Mucosa of descending colon (tissue), 3 donors: ENCODE data around the gene VPS29. TPM values are rescaled to one million over a fixed set of nuclear protein-coding genes. Genes with fewer than 3 reads are reported as not detected.
"Not testable (repeated sequence)": the region's sequence is repeated elsewhere in the genome, so short reads cannot be mapped to it uniquely, and the experiment has no call there.

Experiments
- ATAC-seq: fragments of 200-7000 bp; cut with Tn5 transposase; one replicate; pipeline ENCODE4 v1.9.1; 2020; ENCODE audit warnings: mild to moderate bottlenecking, moderate library complexity
- DNase-seq, 3 donors: peaks; one replicate each; pipeline ENCODE4 v3.0.0-alpha.2; 2020
- H3K36me3 ChIP-seq: fragments of 200-600 bp; one replicate; pipeline ENCODE4 v1.8.0; 2021; ENCODE audit warnings: low read depth, mild to moderate bottlenecking
- H3K4me1 ChIP-seq: fragments of 200-600 bp; one replicate; pipeline ENCODE4 v1.8.0; 2021; ENCODE audit warnings: low read depth, mild to moderate bottlenecking
- H3K4me3 ChIP-seq: fragments of 200-600 bp; one replicate; pipeline ENCODE4 v1.8.0; 2021; ENCODE audit warnings: mild to moderate bottlenecking
- H3K9me3 ChIP-seq: fragments of 200-600 bp; one replicate; pipeline ENCODE4 v1.8.0; 2021; ENCODE audit warnings: mild to moderate bottlenecking
- intact Hi-C, 2 donors: fragments of 100-400 bp; cut with DNase I in 1 of 2; cut with micrococcal nuclease in 1 of 2; formaldehyde crosslinking; loops; one replicate each; pipeline versions ENCODE4 v1.11.0 to v1.11.1; 2022; cut with DNase I, micrococcal nuclease
- total RNA-seq, 3 donors: library from RNA; stranded (reverse); fragmentation: NEBNext Ultra II Directional in 2 of 3; extraction: Animal tissue kit (Norgen Biotek cat#: 25700) in 2 of 3; gene quantifications; one replicate each; pipeline versions ENCODE4 v1.2.1 to v1.2.4, GENCODE V29; 2021 to 2023
- TF ChIP-seq, protein P1 (sequence below): fragments of 200-600 bp; IDR thresholded peaks from one replicate; pipeline ENCODE4 v1.8.0; 2022; ENCODE audit warnings: antibody characterized with exemption, mild to moderate bottlenecking
- donor health status: DM: no; HTN: no; CAD: no; lungs with moderate emphysema.
- donor health status: DM: no; HTN: no; CAD: no.
- donor health status: DM: no; HTN: yes; CAD: no.

The VPS29 gene
- total RNA-seq, 3 donors from 2014 or later: 99.5 to 127 (median 121) TPM

DNA sequence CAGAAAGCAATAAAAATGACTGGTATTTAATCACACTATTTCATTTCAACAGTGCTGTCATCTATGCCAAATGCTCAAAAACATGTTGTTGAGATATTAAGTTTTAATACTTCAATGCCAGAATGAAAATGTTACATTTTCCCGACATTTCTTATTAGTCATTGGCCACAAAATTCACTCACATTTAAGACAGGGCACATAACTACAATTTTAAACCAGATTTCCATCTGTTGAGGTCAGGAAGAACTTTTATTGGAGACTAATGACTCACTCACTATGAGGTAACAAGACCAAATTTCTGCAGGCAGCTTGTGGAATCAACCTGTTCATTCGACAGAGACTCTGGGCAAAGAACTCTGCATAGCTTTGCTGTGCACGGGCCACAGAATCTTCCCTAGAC is 44.4 kb upstream of the VPS29 start:
- H3K4me1 ChIP-seq: peaks cover 21% of the 10 kb centered on the region
- H3K36me3 ChIP-seq: no peaks in the 10 kb centered on the region
- intact Hi-C loops: no loop called here
- H3K4me3 ChIP-seq: no peak overlapping the region
- no peak for ATAC-seq
- TF ChIP-seq, protein P1, sequence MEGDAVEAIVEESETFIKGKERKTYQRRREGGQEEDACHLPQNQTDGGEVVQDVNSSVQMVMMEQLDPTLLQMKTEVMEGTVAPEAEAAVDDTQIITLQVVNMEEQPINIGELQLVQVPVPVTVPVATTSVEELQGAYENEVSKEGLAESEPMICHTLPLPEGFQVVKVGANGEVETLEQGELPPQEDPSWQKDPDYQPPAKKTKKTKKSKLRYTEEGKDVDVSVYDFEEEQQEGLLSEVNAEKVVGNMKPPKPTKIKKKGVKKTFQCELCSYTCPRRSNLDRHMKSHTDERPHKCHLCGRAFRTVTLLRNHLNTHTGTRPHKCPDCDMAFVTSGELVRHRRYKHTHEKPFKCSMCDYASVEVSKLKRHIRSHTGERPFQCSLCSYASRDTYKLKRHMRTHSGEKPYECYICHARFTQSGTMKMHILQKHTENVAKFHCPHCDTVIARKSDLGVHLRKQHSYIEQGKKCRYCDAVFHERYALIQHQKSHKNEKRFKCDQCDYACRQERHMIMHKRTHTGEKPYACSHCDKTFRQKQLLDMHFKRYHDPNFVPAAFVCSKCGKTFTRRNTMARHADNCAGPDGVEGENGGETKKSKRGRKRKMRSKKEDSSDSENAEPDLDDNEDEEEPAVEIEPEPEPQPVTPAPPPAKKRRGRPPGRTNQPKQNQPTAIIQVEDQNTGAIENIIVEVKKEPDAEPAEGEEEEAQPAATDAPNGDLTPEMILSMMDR: no peak
- H3K9me3 ChIP-seq: no peaks in the 10 kb centered on the region
- DNase-seq: no peak

DNA sequence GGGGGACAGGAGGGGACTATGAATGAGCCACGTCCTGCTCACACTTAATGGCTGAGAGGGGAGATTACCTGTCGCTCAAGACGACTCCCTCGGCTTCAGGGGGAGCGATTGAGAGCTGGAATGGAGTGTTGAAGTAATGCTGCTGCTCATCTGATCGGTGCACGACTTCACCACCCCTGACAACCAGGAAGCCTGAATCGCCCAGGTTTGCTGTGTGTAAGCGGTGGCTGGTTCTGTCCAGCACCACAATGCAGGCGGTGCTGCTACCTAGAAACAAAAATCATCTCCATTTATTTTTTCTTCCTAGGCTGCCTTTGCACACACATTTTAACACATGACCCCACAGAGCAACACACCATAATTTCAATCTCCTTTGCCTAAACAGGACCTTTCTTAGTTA is 43.9 kb upstream of the VPS29 start:
- Histone ChIP-seq H3K4me3 (no peak overlapping the region), H3K4me1 (peaks cover 21% of the 10 kb centered on the region), H3K36me3 (no peaks in the 10 kb centered on the region), H3K9me3 (no peaks in the 10 kb centered on the region)
- TF ChIP-seq, protein P1: no peak
- intact Hi-C loops: no loop called here
- DNase-seq (no peak), ATAC-seq (no peak)

DNA sequence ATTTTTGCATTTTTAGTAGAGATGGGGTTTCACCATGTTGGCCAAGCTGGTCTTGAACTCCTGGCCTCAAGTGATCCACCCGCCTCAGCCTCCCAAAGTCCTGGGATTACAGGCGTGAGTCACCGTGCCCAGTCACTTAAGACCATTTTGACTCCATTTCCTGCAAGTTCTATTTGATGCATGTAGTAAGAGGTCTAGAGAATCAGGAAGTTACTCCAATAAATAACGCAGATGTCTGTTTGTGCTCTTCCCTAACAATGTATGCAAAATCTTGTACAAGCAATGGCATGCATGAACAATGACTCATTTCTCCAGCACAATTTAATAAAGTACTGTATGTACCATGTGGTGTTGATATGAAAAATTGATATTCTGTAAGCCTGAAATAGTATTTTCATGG is 43.3 kb upstream of the VPS29 start:
- intact Hi-C loops, H3K9me3 ChIP-seq, H3K36me3 ChIP-seq, DNase-seq, H3K4me3 ChIP-seq: not testable (repeated sequence)
- H3K4me1 ChIP-seq: peaks cover 21% of the 10 kb centered on the region
- peak; percentile 44 for ATAC-seq

DNA sequence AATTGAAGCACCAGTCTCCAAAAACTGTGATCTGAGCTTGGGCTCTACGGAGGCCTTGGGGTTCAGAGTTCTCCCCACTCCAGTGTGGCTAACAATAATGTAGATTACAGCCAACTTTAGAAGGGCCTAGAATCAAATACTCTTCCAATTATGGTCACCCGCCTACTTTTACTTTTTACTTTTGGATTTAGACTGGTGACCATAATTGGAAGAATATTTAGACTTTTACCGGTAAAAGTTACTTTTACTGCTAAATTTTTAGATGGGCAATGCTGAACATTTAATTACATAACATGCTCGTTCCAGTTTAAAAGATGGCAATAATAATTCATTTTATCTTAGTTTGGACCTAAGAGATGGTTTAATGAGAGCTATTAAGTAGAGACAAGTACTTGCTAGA is 42.1 kb upstream of the VPS29 start:
- no peak for ATAC-seq
- Histone ChIP-seq H3K9me3 (no peaks in the 10 kb centered on the region), H3K4me1 (peaks cover 29% of the 10 kb centered on the region), H3K36me3 (no peaks in the 10 kb centered on the region), H3K4me3 (no peak overlapping the region)
- TF ChIP-seq, protein P1: no peak
- intact Hi-C loops: no loop called here
- DNase-seq: no peak

DNA sequence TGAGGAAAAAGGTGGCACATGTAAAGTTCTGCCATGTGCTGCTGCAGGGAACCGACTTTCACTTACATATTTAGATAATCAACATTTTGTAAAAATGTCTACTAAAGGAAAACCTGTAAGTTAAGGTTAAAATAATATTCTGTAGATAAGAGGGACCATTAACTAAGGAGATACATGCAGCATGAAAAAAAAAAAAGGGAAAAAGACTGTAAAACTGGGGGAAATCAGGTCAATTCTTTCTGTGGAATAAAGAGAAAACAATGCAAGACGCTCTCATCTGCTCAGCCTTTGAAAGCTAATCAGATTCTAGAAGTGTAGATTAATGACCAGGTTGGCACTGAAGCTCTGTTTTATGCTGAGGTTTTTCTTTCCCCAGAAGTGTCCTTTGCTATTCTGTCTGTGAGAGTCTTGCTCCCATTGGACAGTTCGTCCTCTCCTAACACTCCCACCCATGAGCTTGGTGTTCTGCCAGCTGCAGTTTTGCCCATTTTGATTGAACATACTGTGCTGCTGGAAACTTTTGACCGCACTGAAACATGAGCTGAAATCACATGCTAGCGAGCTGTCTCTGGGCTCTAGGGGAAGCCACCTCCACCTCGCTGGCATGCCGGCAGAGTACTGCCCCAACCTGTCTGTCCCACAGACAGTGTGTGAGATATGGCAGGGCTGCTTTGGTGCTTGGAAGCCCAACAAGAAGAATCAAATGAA is 41.5 kb upstream of the VPS29 start:
- Histone ChIP-seq H3K9me3 (no peaks in the 10 kb centered on the region), H3K4me3 (no peak overlapping the region), H3K36me3 (no peaks in the 10 kb centered on the region), H3K4me1 (peaks cover 35% of the 10 kb centered on the region)
- ATAC-seq: peak; percentile 52
- DNase-seq: peak; percentile 60 to 70 (median 65)
- intact Hi-C loops: no loop called here
- TF ChIP-seq, protein P1: no peak

DNA sequence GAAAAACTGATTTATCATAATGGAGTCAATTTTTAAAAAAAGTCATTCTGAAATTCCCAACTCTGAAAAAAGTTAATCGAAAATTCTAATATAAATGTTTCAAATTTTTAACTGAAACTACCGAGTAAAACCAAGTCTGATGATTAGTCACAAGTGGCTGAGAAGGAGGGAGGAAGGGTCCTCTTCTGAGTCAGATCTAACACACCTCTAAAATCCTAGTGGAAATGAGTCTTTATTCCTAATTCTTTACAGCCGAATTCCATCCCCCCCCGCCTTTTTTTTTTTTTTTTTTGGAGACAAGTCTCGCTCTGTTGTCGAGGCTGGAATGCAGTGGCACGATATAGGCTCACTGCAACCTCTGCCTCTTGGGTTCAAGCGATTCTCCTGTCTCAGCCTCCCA is 38.1 kb upstream of the VPS29 start:
- intact Hi-C loops: no loop called here
- no peaks in the 10 kb centered on the region for H3K36me3 ChIP-seq
- no peak for ATAC-seq
- peaks cover 44% of the 10 kb centered on the region for H3K4me1 ChIP-seq
- H3K4me3 ChIP-seq: no peak overlapping the region
- H3K9me3 ChIP-seq: no peaks in the 10 kb centered on the region
- no peak for DNase-seq
- TF ChIP-seq, protein P1: no peak
